ACHN (cell line): Measurements from ENCODE around the gene LCE1A.
A peak's percentile ranks its signal among the peaks of the same experiment; 100 is the strongest.

ENCODE experiments used
- DNase-seq: peaks from one replicate; pipeline ENCODE4 v3.0.0-alpha.2; 2015
- in situ Hi-C: cut with HindIII; loops from 2 replicates; pipeline ENCODE4 v1.10.0; 2017; ENCODE audit warnings: low sequenced_read_pairs, low pct_ligation_motif_present, low pct_unique_long_range_greater_than_20kb

Gene LCE1A

GRCh38 chr1:152827173-152827572, at the start of gene LCE1A:
Gene LCE1A, plus strand, starts transcription at chr1:152827473. Its CDS starts 0 bp downstream, at chr1:152827473.
- no peak for DNase-seq
- in situ Hi-C loops: no loop called here

- peak; percentile 53 for DNase-seq
- in situ Hi-C loops: no loop called here
Measured at GRCh38 chr1:152777510-152778137, 49.6 kb upstream of the LCE1A start.

- DNase-seq: no peak
- in situ Hi-C loops: no loop called here
Measured at GRCh38 chr1:152783095-152783494, 44.2 kb upstream of the LCE1A start.

GRCh38 chr1:152786077-152786476, 41.2 kb upstream of the LCE1A start, which contains the start of gene LCE1E:
Gene LCE1E, plus strand, starts transcription at chr1:152786257. Its CDS starts 1,043 bp downstream, at chr1:152787300.
- DNase-seq: no peak

GRCh38 chr1:152795686-152796085, 31.6 kb upstream of the LCE1A start:
- in situ Hi-C loops: no loop called here
- DNase-seq: no peak

More at GRCh38 chr1:152786077-152786476, 41.2 kb upstream of the LCE1A start, which contains the start of gene LCE1E:
- in situ Hi-C loops: no loop called here

GRCh38 chr1:152796421-152796820, 30.9 kb upstream of the LCE1A start, which contains the start of gene LCE1D:
Gene LCE1D, plus strand, starts transcription at chr1:152796721. Its CDS starts 1,074 bp downstream, at chr1:152797795.
- DNase-seq: no peak
- in situ Hi-C loops: no loop called here

- in situ Hi-C loops: no loop called here
- DNase-seq: no peak
Measured at GRCh38 chr1:152801333-152801732, 25.9 kb upstream of the LCE1A start.

- in situ Hi-C loops: no loop called here
- no peak for DNase-seq
Measured at GRCh38 chr1:152806576-152806975, 20.7 kb upstream of the LCE1A start, which contains the start of gene LCE1C. Gene LCE1C, minus strand, starts transcription at chr1:152806651. Its CDS starts 1,173 bp downstream, at chr1:152805478.

GRCh38 chr1:152811050-152811449, 16.2 kb upstream of the LCE1A start:
- in situ Hi-C loops: no loop called here
- no peak for DNase-seq

- in situ Hi-C loops: no loop called here
- no peak for DNase-seq
Measured at GRCh38 chr1:152811671-152812070, 15.6 kb upstream of the LCE1A start, which contains the start of gene LCE1B. Gene LCE1B, plus strand, starts transcription at chr1:152811971. Its CDS starts 476 bp downstream, at chr1:152812447.

GRCh38 chr1:152817309-152817708, 10.0 kb upstream of the LCE1A start:
- DNase-seq: no peak

GRCh38 chr1:152823294-152823693, 4.0 kb upstream of the LCE1A start:
- DNase-seq: no peak
- in situ Hi-C loops: no loop called here

More at GRCh38 chr1:152817309-152817708, 10.0 kb upstream of the LCE1A start:
- in situ Hi-C loops: no loop called here

GRCh38 chr1:152824964-152825363, 2.3 kb upstream of the LCE1A start:
- in situ Hi-C loops: no loop called here
- no peak for DNase-seq

- no peak for DNase-seq
- in situ Hi-C loops: no loop called here
Measured at GRCh38 chr1:152836870-152837269, 9.6 kb downstream of the LCE1A start.

- in situ Hi-C loops: no loop called here
- no peak for DNase-seq
Measured at GRCh38 chr1:152842556-152842955, 15.3 kb downstream of the LCE1A start, which contains the start of gene LCE6A. Gene LCE6A, plus strand, starts transcription at chr1:152842856. Its CDS starts 665 bp downstream, at chr1:152843521.

GRCh38 chr1:152855661-152856060, 28.4 kb downstream of the LCE1A start:
- in situ Hi-C loops: no loop called here
- DNase-seq: no peak

- no peak for DNase-seq
Measured at GRCh38 chr1:152858062-152858461, 30.8 kb downstream of the LCE1A start.

GRCh38 chr1:152859696-152860095, 32.4 kb downstream of the LCE1A start, which contains the start of gene LCE7A:
Gene LCE7A, plus strand, starts transcription at chr1:152859996. Its CDS starts 702 bp downstream, at chr1:152860698.
- in situ Hi-C loops: no loop called here
- DNase-seq: no peak

More at GRCh38 chr1:152858062-152858461, 30.8 kb downstream of the LCE1A start:
- in situ Hi-C loops: no loop called here

GRCh38 chr1:152860129-152860528, 32.9 kb downstream of the LCE1A start:
- DNase-seq: no peak
- in situ Hi-C loops: no loop called here

- no peak for DNase-seq
- in situ Hi-C loops: no loop called here
Measured at GRCh38 chr1:152861374-152861773, 34.1 kb downstream of the LCE1A start.
